Epithelial cell of proximal tubule (primary cell): ENCODE data around the gene GARIN5B. TPM values are rescaled to one million over a fixed set of nuclear protein-coding genes. Genes with fewer than 3 reads are reported as not detected.
A peak's percentile ranks its signal among the peaks of the same experiment; 100 is the strongest.

Experiments
- DNase-seq: peaks from one replicate; pipeline ENCODE4 v3.0.0-alpha.2; 2011; ENCODE audit warnings: low read depth
- H3K4me3 ChIP-seq: 2 replicates; pipeline ENCODE4 v1.5.1; 2011; ENCODE audit warnings: low read depth, mild to moderate bottlenecking, low read length
- CTCF ChIP-seq: conservative IDR thresholded peaks from 2 replicates; pipeline ENCODE4 v1.5.1; 2012; ENCODE audit warnings: low read depth, mild to moderate bottlenecking, low read length
- total RNA-seq: library from RNA; depleted of rRNA; stranded (reverse); fragments of >200 nt; gene quantifications from 2 replicates; pipeline ENCODE4 v1.2.3, GENCODE V29; 2015

The GARIN5B gene
- total RNA-seq, 1 donor from 2014 or later = not detected

- no peak for TF ChIP-seq CTCF
- peak overlapping the region; percentile 34 for H3K4me3 ChIP-seq
- DNase-seq = no peak
Measured at GRCh38 chr19:55368701-55369563, 5.9 kb upstream of the GARIN5B start.

DNA sequence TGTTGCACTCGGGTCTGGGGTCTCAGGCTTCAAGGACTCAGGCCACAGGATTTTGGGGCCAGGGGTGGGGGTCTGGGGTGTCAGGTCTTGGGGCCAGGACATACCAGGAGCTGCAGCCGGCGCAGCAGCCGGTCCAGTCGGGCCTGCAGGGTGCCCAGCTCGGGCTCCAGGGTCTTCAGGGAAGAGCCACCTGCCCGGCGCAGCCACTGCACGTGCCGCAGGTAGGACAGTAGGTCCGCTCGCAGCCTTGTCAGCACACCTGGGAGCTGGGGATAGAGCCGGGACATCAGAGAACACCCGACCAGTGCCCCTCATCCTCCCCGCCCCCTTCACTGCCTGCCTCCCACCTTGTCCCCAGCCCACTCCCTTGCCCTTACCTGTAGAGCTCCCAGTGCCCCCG lies 5.0 kb upstream of the GARIN5B start:
- DNase-seq = no peak
- no peak for TF ChIP-seq CTCF
- H3K4me3 ChIP-seq = no peak overlapping the region

DNA sequence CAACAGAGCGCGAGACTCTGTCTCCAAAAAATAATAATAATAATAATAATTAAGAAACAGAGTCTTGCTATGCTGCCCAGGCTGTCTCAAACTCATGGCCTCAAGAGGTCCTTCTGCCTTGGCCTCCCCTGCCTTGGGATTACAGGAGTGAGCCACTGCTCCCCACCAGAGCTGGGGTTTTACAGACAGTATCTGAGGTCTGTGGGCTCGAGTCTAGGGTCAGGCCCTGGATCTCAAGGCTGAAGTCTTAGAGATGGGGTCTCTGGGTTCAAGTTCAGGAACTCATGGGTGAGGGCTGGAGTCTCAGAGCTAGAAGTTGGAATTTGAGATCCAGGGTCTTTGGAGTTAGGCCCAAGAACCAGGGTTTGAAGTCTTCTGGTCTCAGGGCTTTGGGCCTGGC lies 3.7 kb upstream of the GARIN5B start:
- DNase-seq = no peak
- no peak for TF ChIP-seq CTCF
- no peak overlapping the region for H3K4me3 ChIP-seq

DNA sequence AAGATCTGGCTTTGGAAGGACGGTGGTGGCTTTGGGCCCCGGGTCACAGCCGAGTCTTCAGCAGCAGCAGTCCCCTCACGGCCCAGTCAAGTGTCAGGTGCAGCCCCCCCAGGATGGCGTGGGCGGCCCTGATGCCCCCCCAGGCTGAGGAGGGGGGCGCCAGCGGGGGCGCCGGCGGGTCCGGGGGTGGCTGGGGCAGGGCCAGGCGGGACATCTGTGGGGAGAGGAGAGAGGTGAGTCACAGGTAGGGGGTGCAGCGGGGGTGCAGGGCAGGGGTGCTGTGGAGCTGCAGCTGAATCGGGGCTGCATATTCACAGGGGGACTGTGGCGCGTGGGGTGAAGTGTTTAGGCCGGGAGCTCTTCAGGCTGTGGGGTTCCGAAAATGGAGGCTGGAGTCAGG lies 2.9 kb upstream of the GARIN5B start:
- no peak overlapping the region for H3K4me3 ChIP-seq
- no peak for TF ChIP-seq CTCF
- DNase-seq = no peak

DNA sequence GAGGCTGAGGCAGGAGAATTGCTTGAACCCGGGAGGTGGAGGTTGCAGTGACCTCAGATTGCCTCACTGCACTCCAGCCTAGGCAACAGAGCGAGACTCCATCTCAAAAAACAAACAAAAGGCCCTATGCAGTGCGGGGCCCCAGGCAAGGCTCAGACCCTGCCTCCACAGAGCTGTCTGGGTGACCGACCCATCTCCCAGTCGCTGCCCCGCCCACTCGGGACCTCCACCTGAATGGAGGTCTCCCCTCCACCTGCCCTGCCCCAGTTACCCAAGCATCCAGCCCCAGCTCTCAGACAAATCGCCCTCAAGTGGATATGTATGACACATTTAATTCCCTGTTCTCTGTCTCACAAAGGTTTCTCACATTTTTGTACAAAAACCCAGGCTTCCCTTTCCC lies 2.2 kb upstream of the GARIN5B start:
- no peak overlapping the region for H3K4me3 ChIP-seq
- no peak for DNase-seq
- TF ChIP-seq CTCF = no peak

- no peak for TF ChIP-seq CTCF
- H3K4me3 ChIP-seq = no peak overlapping the region
- no peak for DNase-seq
Measured at GRCh38 chr19:55362174-55362989, 678 bp downstream of the GARIN5B start.
